Neural cell (in vitro differentiated cells): ENCODE measurements around the gene RFX5. TPM values are rescaled to one million over a fixed set of nuclear protein-coding genes. Genes with fewer than 3 reads are reported as not detected.

Experiments used
- H2AFZ ChIP-seq: fragments of 200-600, 300-800 bp; sonication (generic), shearing (Covaris generic); 2 replicates; pipeline ENCODE4 v1.6.0; 2014; ENCODE audit warnings: low read depth, mild to moderate bottlenecking, antibody characterized with exemption, low read length, moderate library complexity
- H3F3A ChIP-seq: fragments of 200-600 bp; shearing (Covaris generic); 2 replicates; pipeline ENCODE4 v1.6.1; 2016; ENCODE audit warnings: mild to moderate bottlenecking, moderate library complexity, mixed read lengths, antibody characterized with exemption, low read length; ENCODE audit not compliant: insufficient read depth, poor library complexity, severe bottlenecking
- H3K27ac ChIP-seq: fragments of 200-600, 300-800 bp; sonication (generic), shearing (Covaris generic); 2 replicates; pipeline ENCODE4 v1.5.1; 2014; ENCODE audit warnings: mild to moderate bottlenecking, low read length, moderate library complexity
- H3K27me3 ChIP-seq: fragments of 300-800, 200-600 bp; sonication (generic), shearing (Covaris generic); 2 replicates; pipeline ENCODE4 v1.6.0; 2014; ENCODE audit warnings: mild to moderate bottlenecking, low read depth, low read length, moderate library complexity; ENCODE audit not compliant: insufficient read depth
- H3K36me3 ChIP-seq: fragments of 300-800, 200-600 bp; sonication (generic), shearing (Covaris generic); 2 replicates; pipeline ENCODE4 v1.5.1; 2014; ENCODE audit warnings: mild to moderate bottlenecking, antibody characterized with exemption, low read length, moderate library complexity; ENCODE audit not compliant: insufficient read depth
- H3K4me2 ChIP-seq: fragments of 300-800, 200-600 bp; sonication (generic), shearing (Covaris generic); 2 replicates; pipeline ENCODE4 v1.6.0; 2014; ENCODE audit warnings: mild to moderate bottlenecking, low read length
- H3K4me3 ChIP-seq: fragments of 300-800, 200-600 bp; sonication (generic), shearing (Covaris generic); 2 replicates; pipeline ENCODE4 v1.5.1; 2014; ENCODE audit warnings: mild to moderate bottlenecking, low read length, moderate library complexity
- H3K79me2 ChIP-seq: fragments of 200-600 bp; shearing (Covaris generic); replicated peaks from 2 replicates; pipeline ENCODE4 v1.6.0; 2014; ENCODE audit warnings: mild to moderate bottlenecking, low read length, moderate library complexity; ENCODE audit not compliant: insufficient read depth
- H3K9ac ChIP-seq: fragments of 300-800, 200-600 bp; sonication (generic), shearing (Covaris generic); 2 replicates; pipeline ENCODE4 v1.6.1; 2016; ENCODE audit warnings: mild to moderate bottlenecking, low read length, mixed read lengths
- H3K9me2 ChIP-seq: fragments of 200-600 bp; shearing (Covaris generic); 2 replicates; pipeline ENCODE4 v1.6.1; 2016; ENCODE audit warnings: mild to moderate bottlenecking, low read length, mixed read lengths; ENCODE audit not compliant: insufficient read depth
- H3K9me3 ChIP-seq: fragments of 200-600, 300-800 bp; sonication (generic), shearing (Covaris generic); 2 replicates; pipeline ENCODE4 v1.6.1; 2016; ENCODE audit warnings: mild to moderate bottlenecking, mixed run types, low read length, moderate library complexity, mixed read lengths
- H4K20me1 ChIP-seq: fragments of 200-600 bp; shearing (Covaris generic); 2 replicates; pipeline ENCODE4 v1.6.1; 2016; ENCODE audit warnings: mild to moderate bottlenecking, mixed run types; ENCODE audit not compliant: insufficient read depth
- EP300 ChIP-seq: fragments of 450-650 bp; conservative IDR thresholded peaks from 2 replicates; pipeline ENCODE4 v1.6.1; 2014; ENCODE audit warnings: antibody characterized with exemption, mild to moderate bottlenecking, moderate library complexity; ENCODE audit not compliant: poor library complexity, severe bottlenecking
- EZH2 ChIP-seq: fragments of 200-600, 300-800 bp; shearing (Covaris generic), sonication (generic); IDR thresholded peaks from 2 replicates; pipeline ENCODE4 v1.6.1; 2014; ENCODE audit warnings: antibody characterized with exemption, low read length, borderline replicate concordance, mild to moderate bottlenecking; ENCODE audit not compliant: insufficient read depth, poor library complexity, severe bottlenecking
- MXI1 ChIP-seq: fragments of 450-650 bp; conservative IDR thresholded peaks from 2 replicates; pipeline ENCODE4 v1.6.1; 2014; ENCODE audit warnings: antibody characterized with exemption, mild to moderate bottlenecking; ENCODE audit not compliant: poor library complexity, severe bottlenecking
- POLR2AphosphoS5 ChIP-seq: IDR thresholded peaks from 2 replicates; pipeline ENCODE4 v1.6.1; 2012
- RAD21 ChIP-seq: fragments of 450-650 bp; conservative IDR thresholded peaks from 2 replicates; pipeline ENCODE4 v1.6.1; 2014; ENCODE audit warnings: antibody characterized with exemption, mild to moderate bottlenecking, moderate library complexity
- SMC3 ChIP-seq: fragments of 450-650 bp; conservative IDR thresholded peaks from 2 replicates; pipeline ENCODE4 v1.6.1; 2014; ENCODE audit warnings: antibody characterized with exemption, mild to moderate bottlenecking, moderate library complexity; ENCODE audit not compliant: poor library complexity
- TAF1 ChIP-seq: IDR thresholded peaks from 2 replicates; pipeline ENCODE4 v1.6.1; 2012; ENCODE audit warnings: low read depth
- polyA plus RNA-seq: library from polyadenylated mRNA; depleted of rRNA; stranded (reverse); fragments of >200 nt; gene quantifications from 2 replicates; pipeline ENCODE4 v1.2.3, GENCODE V29; 2014
- TF ChIP-seq, protein P1 (sequence below): IDR thresholded peaks from 2 replicates; pipeline ENCODE4 v1.6.1; 2012; ENCODE audit warnings: borderline replicate concordance
- TF ChIP-seq, protein P2 (sequence below): fragments of 450-650 bp; IDR thresholded peaks from 2 replicates; pipeline ENCODE4 v1.5.1; 2014; ENCODE audit warnings: antibody characterized with exemption, mild to moderate bottlenecking, moderate library complexity; ENCODE audit not compliant: poor library complexity, severe bottlenecking

Gene RFX5
- polyA plus RNA-seq, 1 donor from 2014 or later, result 36.7 TPM

DNA sequence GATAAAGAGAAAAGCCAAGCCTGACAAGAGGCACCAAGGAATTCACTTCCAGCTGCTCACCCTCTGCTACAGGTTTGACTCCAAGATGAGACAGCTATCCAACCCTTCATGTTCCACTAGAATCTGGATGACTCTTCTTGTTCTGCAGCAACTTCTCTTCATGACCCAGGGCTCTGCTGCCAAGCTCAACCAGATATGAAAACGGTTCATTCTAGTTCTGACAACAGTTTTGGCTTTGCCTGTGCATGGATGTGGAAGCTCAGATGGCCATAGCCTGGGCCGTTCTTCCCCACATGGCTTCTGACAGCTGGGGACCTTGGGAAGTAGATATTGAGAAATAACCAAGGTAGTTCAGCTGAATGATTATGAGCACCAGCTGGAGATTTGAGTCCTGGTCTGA, 33.6 kb downstream of the RFX5 start:
- H3K4me3 ChIP-seq, result no peak overlapping the region
- no peaks in the 10 kb centered on the region for H3F3A ChIP-seq
- no peaks in the 10 kb centered on the region for H3K79me2 ChIP-seq
- H2AFZ ChIP-seq, result no peak overlapping the region
- H3K27me3 ChIP-seq, result no peaks in the 10 kb centered on the region
- TF ChIP-seq MXI1, result no peak
- TF ChIP-seq RAD21, result no peak
- no peak for TF ChIP-seq POLR2AphosphoS5
- TF ChIP-seq, protein P1, sequence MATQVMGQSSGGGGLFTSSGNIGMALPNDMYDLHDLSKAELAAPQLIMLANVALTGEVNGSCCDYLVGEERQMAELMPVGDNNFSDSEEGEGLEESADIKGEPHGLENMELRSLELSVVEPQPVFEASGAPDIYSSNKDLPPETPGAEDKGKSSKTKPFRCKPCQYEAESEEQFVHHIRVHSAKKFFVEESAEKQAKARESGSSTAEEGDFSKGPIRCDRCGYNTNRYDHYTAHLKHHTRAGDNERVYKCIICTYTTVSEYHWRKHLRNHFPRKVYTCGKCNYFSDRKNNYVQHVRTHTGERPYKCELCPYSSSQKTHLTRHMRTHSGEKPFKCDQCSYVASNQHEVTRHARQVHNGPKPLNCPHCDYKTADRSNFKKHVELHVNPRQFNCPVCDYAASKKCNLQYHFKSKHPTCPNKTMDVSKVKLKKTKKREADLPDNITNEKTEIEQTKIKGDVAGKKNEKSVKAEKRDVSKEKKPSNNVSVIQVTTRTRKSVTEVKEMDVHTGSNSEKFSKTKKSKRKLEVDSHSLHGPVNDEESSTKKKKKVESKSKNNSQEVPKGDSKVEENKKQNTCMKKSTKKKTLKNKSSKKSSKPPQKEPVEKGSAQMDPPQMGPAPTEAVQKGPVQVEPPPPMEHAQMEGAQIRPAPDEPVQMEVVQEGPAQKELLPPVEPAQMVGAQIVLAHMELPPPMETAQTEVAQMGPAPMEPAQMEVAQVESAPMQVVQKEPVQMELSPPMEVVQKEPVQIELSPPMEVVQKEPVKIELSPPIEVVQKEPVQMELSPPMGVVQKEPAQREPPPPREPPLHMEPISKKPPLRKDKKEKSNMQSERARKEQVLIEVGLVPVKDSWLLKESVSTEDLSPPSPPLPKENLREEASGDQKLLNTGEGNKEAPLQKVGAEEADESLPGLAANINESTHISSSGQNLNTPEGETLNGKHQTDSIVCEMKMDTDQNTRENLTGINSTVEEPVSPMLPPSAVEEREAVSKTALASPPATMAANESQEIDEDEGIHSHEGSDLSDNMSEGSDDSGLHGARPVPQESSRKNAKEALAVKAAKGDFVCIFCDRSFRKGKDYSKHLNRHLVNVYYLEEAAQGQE, result no peak
- TF ChIP-seq TAF1, result no peak
- TF ChIP-seq, protein P2, sequence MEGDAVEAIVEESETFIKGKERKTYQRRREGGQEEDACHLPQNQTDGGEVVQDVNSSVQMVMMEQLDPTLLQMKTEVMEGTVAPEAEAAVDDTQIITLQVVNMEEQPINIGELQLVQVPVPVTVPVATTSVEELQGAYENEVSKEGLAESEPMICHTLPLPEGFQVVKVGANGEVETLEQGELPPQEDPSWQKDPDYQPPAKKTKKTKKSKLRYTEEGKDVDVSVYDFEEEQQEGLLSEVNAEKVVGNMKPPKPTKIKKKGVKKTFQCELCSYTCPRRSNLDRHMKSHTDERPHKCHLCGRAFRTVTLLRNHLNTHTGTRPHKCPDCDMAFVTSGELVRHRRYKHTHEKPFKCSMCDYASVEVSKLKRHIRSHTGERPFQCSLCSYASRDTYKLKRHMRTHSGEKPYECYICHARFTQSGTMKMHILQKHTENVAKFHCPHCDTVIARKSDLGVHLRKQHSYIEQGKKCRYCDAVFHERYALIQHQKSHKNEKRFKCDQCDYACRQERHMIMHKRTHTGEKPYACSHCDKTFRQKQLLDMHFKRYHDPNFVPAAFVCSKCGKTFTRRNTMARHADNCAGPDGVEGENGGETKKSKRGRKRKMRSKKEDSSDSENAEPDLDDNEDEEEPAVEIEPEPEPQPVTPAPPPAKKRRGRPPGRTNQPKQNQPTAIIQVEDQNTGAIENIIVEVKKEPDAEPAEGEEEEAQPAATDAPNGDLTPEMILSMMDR, result no peak
- no peak for TF ChIP-seq EP300
- no peak for TF ChIP-seq EZH2
- TF ChIP-seq SMC3, result no peak
- H4K20me1 ChIP-seq, result no peaks in the 10 kb centered on the region
- H3K4me2 ChIP-seq, result no peak overlapping the region
- H3K27ac ChIP-seq, result no peak overlapping the region
- no peaks in the 10 kb centered on the region for H3K9me2 ChIP-seq
- H3K9me3 ChIP-seq, result no peaks in the 10 kb centered on the region
- H3K9ac ChIP-seq, result no peak overlapping the region
- no peaks in the 10 kb centered on the region for H3K36me3 ChIP-seq

DNA sequence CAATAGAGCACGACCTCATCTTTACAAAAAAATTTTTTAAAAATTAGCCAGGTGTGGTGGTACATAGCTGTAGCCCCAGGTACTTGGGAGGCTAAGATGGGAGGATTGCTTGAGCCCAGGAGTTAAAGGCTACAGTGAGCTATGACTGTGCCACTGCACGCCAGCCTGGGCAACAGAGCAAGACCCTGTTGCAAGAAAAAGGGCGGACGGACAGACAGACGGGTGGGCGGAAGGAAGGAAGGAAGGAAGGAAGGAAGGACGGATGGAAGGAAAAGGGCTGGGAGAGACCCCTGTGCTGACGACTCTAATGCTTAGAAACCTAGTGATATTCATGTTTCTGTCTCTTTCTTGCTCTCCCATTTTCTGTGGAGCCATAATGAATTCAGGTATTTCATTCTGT, 34.2 kb downstream of the RFX5 start:
- Histone ChIP-seq H4K20me1 (no peaks in the 10 kb centered on the region), H3K4me2 (no peak overlapping the region), H3K27me3 (no peaks in the 10 kb centered on the region), H3K79me2 (no peaks in the 10 kb centered on the region), H3K9me3 (no peaks in the 10 kb centered on the region), H3K4me3 (no peak overlapping the region), H3K27ac (no peak overlapping the region), H3F3A (no peaks in the 10 kb centered on the region), H3K9me2 (no peaks in the 10 kb centered on the region), H3K9ac (no peak overlapping the region), H3K36me3 (no peaks in the 10 kb centered on the region), H2AFZ (no peak overlapping the region)
- TF ChIP-seq POLR2AphosphoS5, result no peak
- TF ChIP-seq RAD21, result no peak
- TF ChIP-seq EP300, result no peak
- TF ChIP-seq SMC3, result no peak
- TF ChIP-seq MXI1, result no peak
- TF ChIP-seq, protein P1, result no peak
- TF ChIP-seq, protein P2, result no peak
- no peak for TF ChIP-seq EZH2
